Naive B cell (primary cell): ENCODE results near the gene GOLGA8M. TPM values are rescaled to one million over a fixed set of nuclear protein-coding genes. Genes with fewer than 3 reads are reported as not detected.
"Not testable (repeated sequence)": the region's sequence is repeated elsewhere in the genome, so short reads cannot be mapped to it uniquely, and the experiment has no call there.

Source experiments
- ATAC-seq, 2 donors: fragments of 150-1000 bp; cut with Tn5 transposase; 2 replicates each; pipeline ENCODE4 v1.10.0; 2021; ENCODE audit warnings: low read depth in 2 of 2, mild to moderate bottlenecking in 2 of 2, moderate library complexity in 2 of 2
- DNase-seq: peaks from one replicate; pipeline ENCODE4 v3.0.0; 2022
- H3K27ac Mint-ChIP-seq, 6 donors: one replicate each; pipeline ENCODE4 v1.8.0; 2020 to 2022; ENCODE audit warnings: mild to moderate bottlenecking in 6 of 6, mixed read lengths in 6 of 6, moderate library complexity in 5 of 6, inconsistent platforms in 2 of 6
- H3K27me3 Mint-ChIP-seq, 3 donors: one replicate each; pipeline ENCODE4 v1.8.0; 2021 to 2022; ENCODE audit warnings: mixed read lengths in 3 of 3, mild to moderate bottlenecking in 1 of 3
- H3K36me3 Mint-ChIP-seq, 2 donors: one replicate each; pipeline ENCODE4 v1.8.0; 2020 to 2022; ENCODE audit warnings: mixed read lengths in 2 of 2, inconsistent platforms in 1 of 2, mild to moderate bottlenecking in 1 of 2
- H3K4me1 Mint-ChIP-seq, 3 donors: one replicate each; pipeline ENCODE4 v1.8.0; 2020 to 2022; ENCODE audit warnings: mixed read lengths in 3 of 3, inconsistent platforms in 1 of 3, mild to moderate bottlenecking in 1 of 3, moderate library complexity in 1 of 3
- H3K4me3 Mint-ChIP-seq, 8 donors: one replicate each; pipeline ENCODE4 v1.8.0; 2020 to 2022; ENCODE audit warnings: mild to moderate bottlenecking in 8 of 8, mixed read lengths in 8 of 8, moderate library complexity in 8 of 8, inconsistent platforms in 2 of 8
- H3K9me3 Mint-ChIP-seq, 7 donors: one replicate each; pipeline ENCODE4 v1.8.0; 2020 to 2022; ENCODE audit warnings: mixed read lengths in 7 of 7, mild to moderate bottlenecking in 5 of 7, inconsistent platforms in 2 of 7, moderate library complexity in 1 of 7
- polyA plus RNA-seq, 6 donors: library from polyadenylated mRNA; unstranded; fragments of 300-500 nt; fragmentation: Illumina TruSeq; gene quantifications; one replicate each; pipeline ENCODE4 v1.2.3, GENCODE V29; 2021; ENCODE audit warnings: low read depth in 6 of 6

Gene GOLGA8M
- polyA plus RNA-seq, 6 donors from 2014 or later, result not detected

- not testable (repeated sequence) for H3K4me1 Mint-ChIP-seq, ATAC-seq, DNase-seq, H3K4me3 Mint-ChIP-seq, H3K27ac Mint-ChIP-seq, H3K27me3 Mint-ChIP-seq, H3K9me3 Mint-ChIP-seq, H3K36me3 Mint-ChIP-seq
These were observed 9.8 kb downstream of the GOLGA8M start for GRCh38 chr15:28702427-28702826.

GRCh38 chr15:28694006-28694751 is 18.0 kb downstream of the GOLGA8M start:
- not testable (repeated sequence) for ATAC-seq, H3K36me3 Mint-ChIP-seq, DNase-seq, H3K4me3 Mint-ChIP-seq, H3K27me3 Mint-ChIP-seq, H3K27ac Mint-ChIP-seq, H3K9me3 Mint-ChIP-seq, H3K4me1 Mint-ChIP-seq

- H3K27me3 Mint-ChIP-seq, H3K27ac Mint-ChIP-seq, H3K4me1 Mint-ChIP-seq, ATAC-seq, DNase-seq, H3K4me3 Mint-ChIP-seq, H3K36me3 Mint-ChIP-seq, H3K9me3 Mint-ChIP-seq: not testable (repeated sequence)
These were observed 19.2 kb downstream of the GOLGA8M start for GRCh38 chr15:28693021-28693420.

GRCh38 chr15:28673533-28673932 is 38.7 kb downstream of the GOLGA8M start:
- not testable (repeated sequence) for H3K9me3 Mint-ChIP-seq, ATAC-seq, H3K4me3 Mint-ChIP-seq, H3K4me1 Mint-ChIP-seq, DNase-seq, H3K27ac Mint-ChIP-seq, H3K27me3 Mint-ChIP-seq, H3K36me3 Mint-ChIP-seq

GRCh38 chr15:28672122-28672521 is 40.1 kb downstream of the GOLGA8M start:
- DNase-seq, ATAC-seq, H3K4me1 Mint-ChIP-seq, H3K36me3 Mint-ChIP-seq, H3K4me3 Mint-ChIP-seq, H3K27ac Mint-ChIP-seq, H3K9me3 Mint-ChIP-seq, H3K27me3 Mint-ChIP-seq: not testable (repeated sequence)

- H3K36me3 Mint-ChIP-seq, H3K27ac Mint-ChIP-seq, DNase-seq, H3K27me3 Mint-ChIP-seq, H3K9me3 Mint-ChIP-seq, H3K4me1 Mint-ChIP-seq, H3K4me3 Mint-ChIP-seq, ATAC-seq: not testable (repeated sequence)
These were observed 45.8 kb downstream of the GOLGA8M start for GRCh38 chr15:28666402-28666801.

- H3K9me3 Mint-ChIP-seq, H3K4me1 Mint-ChIP-seq, ATAC-seq, H3K27me3 Mint-ChIP-seq, H3K4me3 Mint-ChIP-seq, H3K36me3 Mint-ChIP-seq, DNase-seq: not testable (repeated sequence)
- peak overlapping the region in 1 of 6 donors; percentile 60 for H3K27ac Mint-ChIP-seq
These were observed 47.6 kb downstream of the GOLGA8M start for GRCh38 chr15:28664575-28664974.

- not testable (repeated sequence) for ATAC-seq, H3K27me3 Mint-ChIP-seq, H3K9me3 Mint-ChIP-seq, H3K27ac Mint-ChIP-seq, H3K36me3 Mint-ChIP-seq, DNase-seq, H3K4me1 Mint-ChIP-seq, H3K4me3 Mint-ChIP-seq
These were observed 48.5 kb downstream of the GOLGA8M start for GRCh38 chr15:28663717-28664116.

- not testable (repeated sequence) for DNase-seq, H3K4me3 Mint-ChIP-seq, H3K27me3 Mint-ChIP-seq, H3K27ac Mint-ChIP-seq, H3K9me3 Mint-ChIP-seq, H3K36me3 Mint-ChIP-seq, H3K4me1 Mint-ChIP-seq
- ATAC-seq, result peak in 1 of 2 donors; percentile 39
These were observed 51.5 kb downstream of the GOLGA8M start for GRCh38 chr15:28660750-28661149.

- not testable (repeated sequence) for H3K4me3 Mint-ChIP-seq, H3K27ac Mint-ChIP-seq, ATAC-seq, H3K4me1 Mint-ChIP-seq, DNase-seq, H3K36me3 Mint-ChIP-seq, H3K9me3 Mint-ChIP-seq, H3K27me3 Mint-ChIP-seq
These were observed 56.2 kb downstream of the GOLGA8M start for GRCh38 chr15:28656018-28656360.

- ATAC-seq, H3K27ac Mint-ChIP-seq, H3K27me3 Mint-ChIP-seq, H3K9me3 Mint-ChIP-seq, H3K4me3 Mint-ChIP-seq, H3K36me3 Mint-ChIP-seq, H3K4me1 Mint-ChIP-seq, DNase-seq: not testable (repeated sequence)
These were observed 56.7 kb downstream of the GOLGA8M start for GRCh38 chr15:28655329-28656017.

GRCh38 chr15:28654194-28654593 is 58.0 kb downstream of the GOLGA8M start:
- DNase-seq, H3K36me3 Mint-ChIP-seq, H3K27ac Mint-ChIP-seq, H3K4me3 Mint-ChIP-seq, H3K9me3 Mint-ChIP-seq, H3K4me1 Mint-ChIP-seq, H3K27me3 Mint-ChIP-seq, ATAC-seq: not testable (repeated sequence)

- peak overlapping the region in 3 of 6 donors; percentile 39 to 88 (median 39) for H3K27ac Mint-ChIP-seq
- not testable (repeated sequence) for H3K36me3 Mint-ChIP-seq, ATAC-seq, H3K9me3 Mint-ChIP-seq, H3K4me1 Mint-ChIP-seq, H3K27me3 Mint-ChIP-seq, DNase-seq, H3K4me3 Mint-ChIP-seq
These were observed 59.7 kb downstream of the GOLGA8M start for GRCh38 chr15:28652538-28652937.
